MCF 10A (cell line): ENCODE results near the gene CCDC63. TPM values are rescaled to one million over a fixed set of nuclear protein-coding genes. Genes with fewer than 3 reads are reported as not detected.

Experiments
- BruUV-seq: library from RNA; stranded (reverse); fragments of 400-500 nt; replicated peaks from 2 replicates; lab custom pipeline; 2021; lab: Mats Ljungman, UMichigan
- CTCF ChIA-PET: fragments of 300-600 bp; sonication (Branson Sonifier 250); formaldehyde crosslinking; extraction: SDS; loops from one replicate; lab custom pipeline; 2021; ENCODE audit warnings: antibody characterized with exemption, inconsistent platforms; lab: Yijun Ruan, JAX
- POLR2A ChIA-PET: fragments of 300-600, 350-650 bp; sonication (Branson Sonifier 250); formaldehyde crosslinking; extraction: SDS; loops from one replicate; lab custom pipeline; 2020; ENCODE audit warnings: antibody characterized with exemption, inconsistent platforms; lab: Yijun Ruan, JAX
- DNase-seq: peaks from one replicate; pipeline ENCODE4 v3.0.0-alpha.2; 2018; ENCODE audit not compliant: unreplicated experiment
- H3K27ac Mint-ChIP-seq: one replicate; pipeline ENCODE4 v1.8.0; 2022; ENCODE audit warnings: mild to moderate bottlenecking, low read depth, mixed read lengths; ENCODE audit not compliant: unreplicated experiment
- H3K27me3 Mint-ChIP-seq: one replicate; pipeline ENCODE4 v1.8.0; 2022; ENCODE audit warnings: mixed read lengths; ENCODE audit not compliant: insufficient read depth, unreplicated experiment
- H3K36me3 Mint-ChIP-seq: one replicate; pipeline ENCODE4 v1.8.0; 2022; ENCODE audit warnings: mild to moderate bottlenecking, moderate library complexity, mixed read lengths; ENCODE audit not compliant: insufficient read depth, unreplicated experiment
- H3K4me1 Mint-ChIP-seq: one replicate; pipeline ENCODE4 v1.8.0; 2022; ENCODE audit warnings: mixed read lengths; ENCODE audit not compliant: insufficient read depth, unreplicated experiment
- H3K4me3 Mint-ChIP-seq: one replicate; pipeline ENCODE4 v1.8.0; 2022; ENCODE audit warnings: mild to moderate bottlenecking, moderate library complexity, mixed read lengths; ENCODE audit not compliant: unreplicated experiment
- H3K9me3 Mint-ChIP-seq: one replicate; pipeline ENCODE4 v1.8.0; 2022; ENCODE audit warnings: mixed read lengths; ENCODE audit not compliant: unreplicated experiment
- intact Hi-C: fragments of 100-400 bp; cut with micrococcal nuclease; formaldehyde crosslinking; loops from 2 replicates; pipeline ENCODE4 v1.14.1; 2022
- total RNA-seq: library from RNA; stranded (reverse); gene quantifications from 2 replicates; pipeline ENCODE4 v1.2.3, GENCODE V29; 2022
- TF ChIP-seq, protein P1 (sequence below): fragments of 200-600 bp; IDR thresholded peaks from one replicate; pipeline ENCODE4 v1.8.0; 2022; ENCODE audit warnings: antibody characterized with exemption, mild to moderate bottlenecking; ENCODE audit not compliant: unreplicated experiment

Gene CCDC63
- total RNA-seq, 1 experiment from 2014 or later = not detected

DNA sequence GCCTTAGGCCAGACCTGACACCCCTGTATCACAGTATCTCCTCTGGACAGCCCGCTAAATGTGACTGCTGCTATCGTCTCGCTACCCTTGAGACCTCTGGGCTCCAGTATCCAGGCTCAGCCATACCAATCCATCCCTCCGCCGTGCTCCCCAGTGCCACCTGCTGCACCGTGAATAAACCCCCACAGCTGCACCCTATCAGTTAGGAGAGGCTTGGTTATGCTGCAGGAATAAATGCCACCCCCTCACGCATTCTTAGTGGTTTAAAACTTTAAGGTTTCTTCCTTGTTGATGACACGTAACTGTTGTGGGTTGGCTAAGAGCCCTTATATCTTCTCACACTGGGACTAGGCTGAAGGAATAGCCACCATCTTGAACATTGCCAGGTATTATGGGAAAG is 12.1 kb downstream of the CCDC63 start:
- no peak for DNase-seq
- POLR2A ChIA-PET = no interaction called here
- CTCF ChIA-PET = no interaction called here
- no peaks in the 10 kb centered on the region for H3K27me3 Mint-ChIP-seq
- no peaks in the 10 kb centered on the region for H3K4me1 Mint-ChIP-seq
- no peak overlapping the region for H3K27ac Mint-ChIP-seq
- intact Hi-C loops = no loop called here
- peaks cover 7% of the 10 kb centered on the region for H3K36me3 Mint-ChIP-seq
- H3K9me3 Mint-ChIP-seq = no peaks in the 10 kb centered on the region
- TF ChIP-seq, protein P1, sequence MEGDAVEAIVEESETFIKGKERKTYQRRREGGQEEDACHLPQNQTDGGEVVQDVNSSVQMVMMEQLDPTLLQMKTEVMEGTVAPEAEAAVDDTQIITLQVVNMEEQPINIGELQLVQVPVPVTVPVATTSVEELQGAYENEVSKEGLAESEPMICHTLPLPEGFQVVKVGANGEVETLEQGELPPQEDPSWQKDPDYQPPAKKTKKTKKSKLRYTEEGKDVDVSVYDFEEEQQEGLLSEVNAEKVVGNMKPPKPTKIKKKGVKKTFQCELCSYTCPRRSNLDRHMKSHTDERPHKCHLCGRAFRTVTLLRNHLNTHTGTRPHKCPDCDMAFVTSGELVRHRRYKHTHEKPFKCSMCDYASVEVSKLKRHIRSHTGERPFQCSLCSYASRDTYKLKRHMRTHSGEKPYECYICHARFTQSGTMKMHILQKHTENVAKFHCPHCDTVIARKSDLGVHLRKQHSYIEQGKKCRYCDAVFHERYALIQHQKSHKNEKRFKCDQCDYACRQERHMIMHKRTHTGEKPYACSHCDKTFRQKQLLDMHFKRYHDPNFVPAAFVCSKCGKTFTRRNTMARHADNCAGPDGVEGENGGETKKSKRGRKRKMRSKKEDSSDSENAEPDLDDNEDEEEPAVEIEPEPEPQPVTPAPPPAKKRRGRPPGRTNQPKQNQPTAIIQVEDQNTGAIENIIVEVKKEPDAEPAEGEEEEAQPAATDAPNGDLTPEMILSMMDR = no peak
- no TSS peak for BruUV-seq
- H3K4me3 Mint-ChIP-seq = no peak overlapping the region

DNA sequence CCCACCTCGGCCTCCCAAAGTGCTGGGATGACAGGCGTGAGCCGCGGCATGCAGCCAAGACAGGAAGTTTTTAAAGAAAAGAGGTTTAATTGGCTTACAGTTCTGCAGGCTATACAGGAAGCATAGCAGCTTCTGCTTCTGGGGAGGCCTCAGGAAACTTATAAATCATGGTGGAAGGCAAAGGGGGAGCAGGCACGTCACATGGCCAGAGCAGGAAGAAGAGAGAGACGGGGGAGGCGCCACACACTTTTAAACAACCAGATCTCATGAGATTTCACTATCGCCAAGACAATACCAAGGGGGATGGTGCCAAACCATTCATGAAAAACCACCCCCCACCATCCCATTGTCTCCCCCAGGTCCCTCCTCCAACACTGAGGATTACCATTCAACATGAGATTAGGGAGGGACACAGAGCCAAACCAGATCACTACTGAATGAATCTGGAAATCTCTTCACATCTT is 14.1 kb downstream of the CCDC63 start:
- H3K4me1 Mint-ChIP-seq = no peaks in the 10 kb centered on the region
- H3K9me3 Mint-ChIP-seq = no peaks in the 10 kb centered on the region
- ChIA-PET POLR2A (no interaction called here), CTCF (no interaction called here)
- TF ChIP-seq, protein P1 = no peak
- H3K27me3 Mint-ChIP-seq = no peaks in the 10 kb centered on the region
- H3K4me3 Mint-ChIP-seq = no peak overlapping the region
- no peak overlapping the region for H3K27ac Mint-ChIP-seq
- intact Hi-C loops = no loop called here
- DNase-seq = no peak
- BruUV-seq = no TSS peak
- peaks cover 7% of the 10 kb centered on the region for H3K36me3 Mint-ChIP-seq

DNA sequence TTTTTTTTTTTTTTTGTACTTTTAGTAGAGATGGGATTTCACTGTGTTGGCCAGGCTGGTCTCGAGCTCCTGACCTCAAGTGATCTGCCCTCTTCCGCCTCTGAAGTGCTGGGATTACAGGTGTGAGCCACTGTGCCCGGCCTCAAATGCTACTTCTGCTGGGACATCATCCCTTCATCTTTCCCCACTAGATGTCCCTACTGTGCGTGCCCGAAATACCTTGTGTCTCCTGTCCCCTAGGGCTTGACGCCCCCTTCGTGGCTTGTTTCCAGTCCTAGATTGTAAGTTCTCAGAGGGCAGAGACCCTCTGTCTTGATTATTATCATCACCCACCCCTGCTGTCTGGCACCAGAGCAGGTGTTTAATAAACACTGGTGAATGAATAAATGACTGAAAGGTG is 14.9 kb downstream of the CCDC63 start:
- intact Hi-C loops = no loop called here
- BruUV-seq = no TSS peak
- ChIA-PET POLR2A (no interaction called here), CTCF (interaction anchor here (0.7 kb wide), 1 partner anchor 412 kb away, joined by 3 read pairs; no protein-coding TSS in a partner anchor)
- no peak for DNase-seq
- Mint-ChIP-seq H3K4me1 (no peaks in the 10 kb centered on the region), H3K27ac (no peak overlapping the region), H3K4me3 (no peak overlapping the region), H3K36me3 (peaks cover 7% of the 10 kb centered on the region), H3K27me3 (no peaks in the 10 kb centered on the region), H3K9me3 (no peaks in the 10 kb centered on the region)
- TF ChIP-seq, protein P1 = no peak

DNA sequence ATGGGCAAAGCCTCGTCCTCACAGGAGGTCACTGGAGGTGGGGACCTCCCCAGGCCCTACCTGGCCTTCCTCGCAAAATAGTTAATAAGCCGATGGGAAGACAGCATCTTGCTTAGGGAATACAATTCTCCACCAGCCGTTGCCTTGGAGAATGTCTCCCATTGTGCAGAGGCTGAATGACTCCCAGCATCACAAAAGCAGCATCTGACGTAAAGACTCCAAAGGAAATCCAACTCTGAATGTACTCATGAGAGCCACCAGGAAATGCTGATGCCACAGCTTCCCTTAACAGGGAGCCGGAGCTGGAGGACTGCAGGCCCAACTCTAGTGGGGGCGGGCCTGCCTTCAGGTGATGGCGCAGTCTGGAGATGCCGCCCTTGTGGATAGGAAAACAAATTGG is 15.5 kb downstream of the CCDC63 start:
- no peak for DNase-seq
- no peak overlapping the region for H3K27ac Mint-ChIP-seq
- TF ChIP-seq, protein P1 = no peak
- ChIA-PET CTCF (interaction anchor here (0.7 kb wide), 1 partner anchor 413 kb away, joined by 3 read pairs; no protein-coding TSS in a partner anchor), POLR2A (no interaction called here)
- no peaks in the 10 kb centered on the region for H3K4me1 Mint-ChIP-seq
- H3K36me3 Mint-ChIP-seq = peaks cover 5% of the 10 kb centered on the region
- H3K27me3 Mint-ChIP-seq = no peaks in the 10 kb centered on the region
- no peak overlapping the region for H3K4me3 Mint-ChIP-seq
- no TSS peak for BruUV-seq
- intact Hi-C loops = no loop called here
- no peaks in the 10 kb centered on the region for H3K9me3 Mint-ChIP-seq
